GM12864 (cell line): ENCODE data around the gene IKZF1.
A peak's percentile ranks its signal among the peaks of the same experiment; 100 is the strongest.

Experiments
- DNase-seq: peaks from one replicate; pipeline ENCODE4 v3.0.0-alpha.2; 2011; ENCODE audit warnings: low read depth
- H3K4me3 ChIP-seq: 2 replicates; pipeline ENCODE4 v1.5.1; 2011; ENCODE audit warnings: mild to moderate bottlenecking, low read depth, low read length, control low read depth
- TF ChIP-seq, protein P1 (sequence below): IDR thresholded peaks from 2 replicates; pipeline ENCODE4 v1.5.1; 2011; ENCODE audit warnings: low read depth, mild to moderate bottlenecking, moderate library complexity, low read length, control low read depth, inconsistent platforms; ENCODE audit errors: missing control alignments

Gene IKZF1

DNA sequence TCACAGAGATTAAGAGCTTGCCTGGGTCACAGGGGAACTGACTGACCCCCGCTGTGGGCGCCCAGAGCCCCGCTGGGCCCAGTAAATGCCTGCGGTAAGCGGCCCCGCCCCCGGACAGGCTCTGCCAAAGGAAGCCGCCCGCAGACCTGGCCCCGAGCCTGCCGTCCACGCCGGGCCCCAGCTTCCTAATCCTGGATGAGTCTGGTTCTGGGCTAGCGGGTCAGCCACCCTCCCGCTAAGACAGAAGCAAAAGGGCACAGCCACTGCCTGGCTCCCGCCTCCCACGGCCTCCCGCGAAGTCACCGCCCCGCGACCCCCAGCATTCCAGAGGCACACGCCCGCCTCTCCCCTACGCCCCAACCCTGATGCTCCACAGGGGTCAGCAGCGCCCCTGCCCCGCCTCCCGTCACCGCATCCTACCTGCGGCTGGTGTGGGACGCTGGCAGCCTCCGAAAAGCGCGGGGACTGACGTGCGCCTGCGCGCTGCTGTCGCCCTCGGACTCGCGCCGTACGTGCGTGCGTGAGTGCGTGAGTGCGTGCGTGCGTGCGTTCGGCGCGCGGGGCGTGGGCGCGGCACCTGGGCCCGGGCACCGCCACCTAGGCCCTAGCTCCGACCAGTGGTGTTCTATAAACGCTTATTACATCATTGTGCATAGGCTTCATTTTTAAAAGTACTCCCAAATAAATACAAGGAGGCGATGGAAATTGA, 145.5 kb downstream of the IKZF1 start, which contains the start of gene FIGNL1:
TSS of gene FIGNL1 (minus strand) at position 470 of the 709 bp plus-strand sequence. CDS start 3,063 bp downstream, outside the sequence.
- DNase-seq = peak; percentile 68
- TF ChIP-seq, protein P1, sequence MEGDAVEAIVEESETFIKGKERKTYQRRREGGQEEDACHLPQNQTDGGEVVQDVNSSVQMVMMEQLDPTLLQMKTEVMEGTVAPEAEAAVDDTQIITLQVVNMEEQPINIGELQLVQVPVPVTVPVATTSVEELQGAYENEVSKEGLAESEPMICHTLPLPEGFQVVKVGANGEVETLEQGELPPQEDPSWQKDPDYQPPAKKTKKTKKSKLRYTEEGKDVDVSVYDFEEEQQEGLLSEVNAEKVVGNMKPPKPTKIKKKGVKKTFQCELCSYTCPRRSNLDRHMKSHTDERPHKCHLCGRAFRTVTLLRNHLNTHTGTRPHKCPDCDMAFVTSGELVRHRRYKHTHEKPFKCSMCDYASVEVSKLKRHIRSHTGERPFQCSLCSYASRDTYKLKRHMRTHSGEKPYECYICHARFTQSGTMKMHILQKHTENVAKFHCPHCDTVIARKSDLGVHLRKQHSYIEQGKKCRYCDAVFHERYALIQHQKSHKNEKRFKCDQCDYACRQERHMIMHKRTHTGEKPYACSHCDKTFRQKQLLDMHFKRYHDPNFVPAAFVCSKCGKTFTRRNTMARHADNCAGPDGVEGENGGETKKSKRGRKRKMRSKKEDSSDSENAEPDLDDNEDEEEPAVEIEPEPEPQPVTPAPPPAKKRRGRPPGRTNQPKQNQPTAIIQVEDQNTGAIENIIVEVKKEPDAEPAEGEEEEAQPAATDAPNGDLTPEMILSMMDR = no peak
- H3K4me3 ChIP-seq = peak within 1 kb of the TSS; percentile 95

DNA sequence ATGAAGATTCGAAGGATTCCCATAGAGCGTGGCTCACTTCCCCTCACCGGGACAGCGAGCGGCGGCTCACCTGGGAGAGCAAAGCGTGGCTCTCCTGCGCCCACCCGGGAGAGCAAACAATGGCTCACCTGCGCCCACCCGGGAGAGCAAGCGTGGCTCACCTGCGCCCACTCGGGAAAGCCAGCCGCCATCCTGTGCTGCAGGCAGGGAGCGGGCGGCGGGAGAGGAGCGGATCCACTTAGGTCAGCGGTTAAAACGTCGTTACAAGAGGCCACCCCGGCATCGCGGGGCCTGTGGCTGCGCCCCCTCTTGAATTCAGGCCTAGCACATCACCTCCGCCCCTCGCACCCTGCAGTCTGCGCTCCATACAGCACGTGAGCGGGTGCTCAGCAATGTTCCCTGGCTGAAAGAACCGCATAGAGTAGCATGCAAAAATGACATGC, 146.1 kb downstream of the IKZF1 start:
- H3K4me3 ChIP-seq = peak overlapping the region; percentile 95
- TF ChIP-seq, protein P1 = no peak
- DNase-seq = no peak
